GM19324 (cell line): ENCODE measurements around the gene VSTM1.
"Not testable (repeated sequence)": the region's sequence is repeated elsewhere in the genome, so short reads cannot be mapped to it uniquely, and the experiment has no call there.

Source experiments
- ATAC-seq: cut with Tn5 transposase; IDR thresholded peaks from one replicate; pipeline ENCODE4 v1.9.1; 2021; ENCODE audit warnings: mild to moderate bottlenecking, moderate library complexity; ENCODE audit not compliant: unreplicated experiment, low FRiP score

The VSTM1 gene

DNA sequence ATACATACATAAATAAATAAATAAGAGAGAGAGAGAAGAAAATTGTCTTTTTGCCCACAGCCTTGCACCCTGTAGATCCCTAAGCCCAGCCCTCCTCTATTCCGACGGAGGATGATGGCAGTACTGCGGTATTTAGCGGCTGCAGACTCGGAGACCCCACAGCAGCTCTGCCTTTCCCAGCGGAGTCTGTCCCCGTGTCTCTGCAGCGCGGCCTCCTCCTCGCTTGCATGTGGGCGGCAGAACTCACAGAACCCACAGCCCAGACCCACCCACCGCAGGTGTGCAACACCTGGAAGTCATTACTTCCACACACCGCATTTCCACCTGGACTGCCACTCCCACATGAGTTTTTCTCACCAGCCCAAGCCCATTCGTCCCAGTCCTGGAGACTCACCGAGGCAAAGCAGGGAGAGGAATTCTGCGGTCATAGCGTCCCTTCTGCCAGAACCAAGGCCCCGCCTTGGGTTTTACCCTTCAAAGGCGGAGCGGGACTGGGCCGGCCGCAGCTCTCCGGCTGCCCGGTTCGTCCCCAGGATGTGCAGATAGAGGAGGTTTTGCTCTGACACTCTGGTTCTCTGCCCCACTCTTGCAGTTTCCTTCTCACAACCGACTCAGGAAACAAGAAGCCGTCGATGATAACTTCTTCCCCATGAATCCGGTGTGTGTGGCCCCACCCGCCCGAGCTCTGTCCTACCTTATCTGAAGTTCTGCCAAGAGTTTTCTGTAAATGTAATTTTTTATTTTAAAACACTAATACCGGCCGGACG is at the start of gene VSTM1:
Gene VSTM1, minus strand, starts transcription at position 548 of the 767 bp plus-strand sequence. Its CDS starts 120 bp downstream, at position 428.
- ATAC-seq: no peak

- no peak for ATAC-seq
These were observed 46.0 kb upstream of the VSTM1 start for GRCh38 chr19:54109651-54110050.

DNA sequence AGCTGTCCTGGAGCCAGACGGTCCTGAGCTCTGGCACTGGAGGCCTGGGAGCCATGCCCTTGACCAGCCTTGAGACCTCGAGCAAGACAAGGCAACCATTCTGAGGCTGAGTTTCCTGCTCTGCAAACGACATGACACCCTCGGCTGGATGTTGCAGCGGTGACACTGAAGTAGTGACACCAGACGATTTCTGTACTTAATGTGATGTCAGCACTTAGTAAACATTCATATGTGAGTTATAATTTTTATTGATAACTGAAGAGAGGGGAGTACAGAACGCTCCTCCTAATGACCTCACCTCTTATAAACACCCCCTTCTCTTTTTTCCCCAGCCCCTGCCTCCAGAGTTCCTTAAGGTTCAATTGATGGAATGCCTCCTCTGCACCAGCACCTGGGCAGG is 44.8 kb upstream of the VSTM1 start:
- ATAC-seq: no peak

GRCh38 chr19:54107876-54108490 is 44.3 kb upstream of the VSTM1 start:
- no peak for ATAC-seq

DNA sequence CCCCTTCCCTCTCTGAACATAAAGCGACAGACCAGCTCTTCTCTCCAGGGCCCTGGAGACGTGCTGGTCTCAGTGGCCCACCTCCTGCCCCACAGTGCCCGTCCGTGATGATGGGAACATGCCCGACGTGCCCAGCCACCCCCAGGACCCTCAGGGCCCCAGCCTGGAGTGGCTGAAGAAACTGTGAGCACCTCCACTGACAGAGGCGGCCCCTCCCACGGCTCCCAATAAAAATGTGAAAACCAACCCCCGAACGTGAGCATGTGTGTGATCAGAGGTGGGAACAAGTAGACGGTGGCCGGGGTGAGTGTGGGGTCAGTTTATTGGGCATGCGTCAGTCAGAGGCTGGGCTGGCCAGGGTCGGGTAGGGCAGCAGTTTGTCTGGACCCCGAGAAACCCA is 43.0 kb upstream of the VSTM1 start:
- no peak for ATAC-seq

DNA sequence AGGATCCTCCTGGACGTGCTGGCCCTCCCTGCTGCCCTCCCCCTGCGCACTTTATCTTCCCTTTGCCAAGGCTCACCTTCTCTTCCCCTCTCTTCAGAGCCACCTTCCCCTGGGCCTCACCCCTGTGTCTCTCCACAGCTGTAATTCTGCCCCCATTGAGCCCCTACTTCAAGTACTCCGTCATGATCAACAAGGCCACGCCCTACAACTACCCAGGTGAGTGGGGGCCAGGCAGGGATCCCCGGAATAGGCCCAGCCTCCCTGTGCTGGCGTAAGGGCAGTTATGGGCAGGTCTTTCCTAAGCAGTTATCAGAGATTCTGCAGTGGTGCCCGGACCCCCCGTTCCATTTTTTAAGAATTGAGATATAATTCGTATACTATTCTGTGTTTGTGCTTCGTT is 42.1 kb upstream of the VSTM1 start:
- no peak for ATAC-seq

DNA sequence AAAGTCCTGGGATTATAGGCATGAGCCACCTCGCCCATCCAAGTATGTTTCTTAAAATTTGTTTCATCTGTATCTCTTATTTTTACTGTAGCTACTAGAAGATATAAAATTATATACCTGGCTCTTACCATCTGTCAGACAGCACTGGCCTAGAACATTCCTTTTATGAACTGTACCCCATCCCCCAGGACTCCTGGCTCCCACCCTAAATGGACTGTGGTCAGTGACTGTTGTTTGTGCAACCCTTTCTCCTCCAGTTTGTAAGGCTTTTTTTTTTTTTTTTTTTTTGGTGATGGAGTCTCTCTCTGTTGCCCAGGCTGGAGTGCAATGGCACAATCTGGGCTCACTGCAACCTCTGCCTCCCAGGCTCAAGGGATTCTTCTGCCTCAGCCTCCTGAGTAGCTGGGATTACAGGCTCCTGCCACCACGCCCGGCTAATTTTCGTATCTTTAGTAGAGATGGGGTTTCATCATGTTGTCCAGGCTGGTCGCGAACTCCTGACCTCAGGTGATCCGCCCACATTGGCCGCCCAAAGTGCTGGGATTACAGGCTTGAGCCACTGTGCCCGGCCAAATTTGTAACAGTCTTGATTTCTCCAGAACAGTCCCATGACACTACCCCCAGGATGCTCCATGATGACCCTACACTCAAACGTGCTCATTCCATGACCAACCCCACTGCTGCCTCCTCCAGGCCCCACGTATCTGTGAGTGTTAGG is 41.5 kb upstream of the VSTM1 start:
- ATAC-seq: no peak

DNA sequence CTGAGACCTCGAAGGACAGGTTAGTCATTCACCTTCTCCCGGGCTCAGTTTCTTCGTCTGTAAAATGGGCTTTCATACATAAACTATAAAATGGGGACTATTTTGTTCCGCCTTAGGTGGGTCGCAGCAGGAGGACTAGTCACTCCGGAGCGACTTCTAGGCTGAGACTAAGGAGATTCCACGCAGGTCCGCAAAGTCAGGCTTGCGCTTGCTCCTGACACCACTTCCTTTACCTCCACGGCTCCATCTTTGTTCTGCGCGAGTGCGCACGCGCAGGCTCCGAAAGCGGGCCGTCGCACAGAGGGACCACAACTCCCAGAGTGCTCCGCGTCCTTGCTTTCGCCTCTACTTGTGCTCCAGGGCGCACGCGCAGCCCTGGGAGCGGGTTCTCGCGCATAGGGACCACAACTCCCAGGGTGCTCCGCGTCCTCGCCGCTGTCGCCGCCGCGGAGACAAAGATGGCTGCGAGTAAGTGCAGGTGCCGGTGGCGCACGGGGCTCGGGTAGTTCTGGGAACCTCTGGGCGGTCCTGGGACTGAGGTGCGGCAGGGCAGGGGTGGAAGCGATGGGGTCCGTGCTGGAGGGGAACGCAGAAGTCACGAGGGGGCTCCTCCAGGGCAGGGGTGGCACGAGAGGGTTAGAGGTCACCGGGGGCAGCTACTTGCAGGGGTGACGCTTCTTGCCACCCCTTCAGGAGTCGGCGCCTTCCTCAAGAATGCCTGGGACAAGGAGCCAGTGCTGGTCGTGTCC is 38.9 kb upstream of the VSTM1 start, which contains the start of gene NDUFA3:
Gene NDUFA3, plus strand, starts transcription at position 435 of the 749 bp plus-strand sequence. Its CDS starts 24 bp downstream, at position 459.
- ATAC-seq: peak; percentile 97

- ATAC-seq: no peak
These were observed 36.9 kb upstream of the VSTM1 start, which contains the start of gene OSCAR for GRCh38 chr19:54100561-54100960. TSS of gene OSCAR (minus strand) at chr19:54100803. CDS start at chr19:54100792, 11 bp downstream.

GRCh38 chr19:54099903-54100255 is 36.2 kb upstream of the VSTM1 start:
- ATAC-seq: not testable (repeated sequence)

GRCh38 chr19:54099190-54099902 is 35.6 kb upstream of the VSTM1 start:
- ATAC-seq: no peak

GRCh38 chr19:54096617-54097106 is 33.0 kb upstream of the VSTM1 start:
- ATAC-seq: no peak

DNA sequence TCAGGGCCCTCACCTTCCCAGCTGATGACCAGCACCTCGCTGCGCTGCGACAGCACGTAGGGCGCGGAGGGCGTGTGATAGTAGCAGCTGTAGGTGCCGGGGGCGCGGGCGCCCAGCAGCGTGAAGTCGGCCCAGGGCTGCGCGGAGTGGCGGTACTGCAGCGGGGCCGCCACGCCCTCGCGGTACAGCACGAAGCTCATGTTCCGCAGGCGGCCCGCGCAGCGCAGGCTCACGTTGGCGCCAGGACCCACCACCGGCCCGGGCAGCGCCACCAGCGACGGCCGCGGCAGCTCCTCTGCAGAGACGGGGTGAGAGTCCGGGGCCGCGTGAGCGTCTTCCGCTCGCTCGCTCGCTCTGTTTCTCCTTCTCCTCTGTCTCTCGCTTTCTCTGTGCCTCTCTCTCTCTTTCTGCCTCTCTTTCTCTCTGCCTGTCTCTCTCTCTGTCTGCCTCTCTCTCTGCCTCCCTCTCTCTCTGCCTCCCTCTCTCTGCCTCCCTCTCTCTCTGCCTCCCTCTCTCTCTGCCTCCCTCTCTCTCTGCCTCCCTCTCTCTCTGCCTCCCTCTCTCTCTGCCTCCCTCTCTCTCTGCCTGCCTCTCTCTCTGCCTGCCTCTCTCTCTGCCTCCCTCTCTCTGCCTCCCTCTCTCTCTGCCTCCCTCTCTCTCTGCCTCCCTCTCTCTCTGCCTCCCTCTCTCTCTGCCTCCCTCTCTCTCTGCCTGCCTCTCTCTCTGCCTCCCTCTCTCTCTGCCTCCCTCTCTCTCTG is 32.3 kb upstream of the VSTM1 start:
- ATAC-seq: not testable (repeated sequence)

DNA sequence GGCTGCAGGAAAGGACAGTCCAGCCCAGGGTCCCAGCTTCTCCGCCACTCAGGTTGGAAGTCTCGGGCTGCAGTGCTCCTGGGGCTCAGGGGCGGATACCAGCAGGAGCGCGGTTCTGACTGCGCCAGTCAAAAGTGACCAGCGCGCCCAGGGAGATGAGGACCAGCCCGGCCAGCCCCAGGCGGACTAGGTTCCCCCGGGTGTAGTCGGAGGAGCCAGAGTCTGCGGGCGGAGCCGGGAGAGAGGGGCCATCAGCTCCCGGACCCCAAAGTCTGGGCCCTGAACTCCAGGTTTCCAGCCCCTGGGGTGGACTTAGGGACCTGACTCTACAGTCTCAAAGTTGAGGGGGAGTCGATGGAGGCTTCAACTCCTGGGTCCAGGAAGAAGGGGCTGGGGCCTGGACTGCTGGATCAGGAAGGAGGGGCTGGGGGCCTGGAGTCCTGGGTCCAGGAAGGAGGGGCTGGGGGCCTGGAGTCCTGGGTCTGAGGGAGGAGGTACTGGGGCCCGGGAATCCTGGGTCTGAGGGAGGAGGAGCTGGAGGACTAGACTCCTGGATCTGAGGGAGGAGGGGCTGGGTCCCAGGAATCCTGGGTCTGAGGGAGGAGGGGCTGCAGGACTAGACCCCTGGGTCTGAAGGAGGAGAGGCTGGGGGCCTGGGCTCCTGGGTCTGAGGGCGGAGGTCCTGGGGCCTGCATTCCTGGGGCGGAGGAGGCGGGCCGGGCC is 31.6 kb upstream of the VSTM1 start:
- ATAC-seq: no peak

GRCh38 chr19:54094426-54095000 is 30.8 kb upstream of the VSTM1 start:
- no peak for ATAC-seq

- no peak for ATAC-seq
These were observed 20.7 kb upstream of the VSTM1 start for GRCh38 chr19:54084410-54084809.

- ATAC-seq: no peak
These were observed 17.3 kb upstream of the VSTM1 start, which contains the start of gene TARM1 for GRCh38 chr19:54081032-54081431. TSS of gene TARM1 (minus strand) at chr19:54081365. CDS start at chr19:54081340, 25 bp downstream.

- no peak for ATAC-seq
These were observed 13.6 kb upstream of the VSTM1 start for GRCh38 chr19:54077334-54077733.
